Activated T-helper 1 cell treated with anti-CD3 and anti-CD28 coated beads, Interleukin-2, amount 50 U/mL, for 16 hours (primary cell): ENCODE data around the gene ZNF730.
"Not testable (repeated sequence)": the region's sequence is repeated elsewhere in the genome, so short reads cannot be mapped to it uniquely, and the experiment has no call there.

ENCODE experiments used
- DNase-seq, 2 donors: peaks; one replicate each; pipeline ENCODE4 v3.0.0-alpha.2; 2020; ENCODE audit warnings: low read depth in 1 of 2, low spot score in 1 of 2

The ZNF730 gene

DNA sequence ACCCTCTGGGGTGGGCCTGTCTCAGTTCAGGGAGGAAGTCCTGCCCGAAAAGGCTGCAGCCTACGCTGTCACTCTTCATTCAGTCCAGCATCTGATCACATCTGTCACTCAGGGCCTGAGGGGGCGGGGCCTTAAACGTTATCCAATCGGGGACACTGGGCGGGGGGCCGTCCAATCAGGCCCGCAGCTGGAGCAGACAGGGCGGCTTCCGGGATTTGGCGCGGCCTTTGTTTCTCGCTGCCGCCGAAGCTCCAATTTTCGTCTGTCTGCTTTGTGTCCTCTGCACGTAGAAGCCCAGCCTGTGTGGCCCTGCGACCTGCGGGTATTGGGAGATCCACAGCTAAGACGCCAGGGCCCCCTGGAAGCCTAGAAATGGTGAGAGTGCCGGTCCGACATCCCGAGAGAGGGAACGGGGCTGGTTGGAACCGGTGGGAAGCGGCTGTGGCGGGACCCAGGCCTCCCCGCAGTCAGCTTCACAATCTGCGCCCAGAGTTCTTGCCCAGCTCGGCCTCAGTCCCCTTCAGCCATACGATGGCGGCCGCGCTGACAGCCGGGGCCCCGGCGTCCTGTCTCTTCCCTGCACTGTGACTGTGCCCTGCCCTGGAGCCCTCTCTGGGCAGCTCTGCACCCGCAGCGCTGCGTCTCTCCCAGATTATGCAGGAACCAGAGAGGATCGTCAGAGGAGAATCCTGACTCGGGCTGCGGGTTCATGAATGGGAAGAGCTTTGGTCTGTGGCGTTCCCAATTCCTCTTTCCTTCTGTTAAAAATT lies at the start of gene ZNF730:
Gene ZNF730, plus strand, starts transcription at position 224 of the 770 bp plus-strand sequence. Its CDS starts 149 bp downstream, at position 373.
- peak in 1 of 2 donors; percentile 5 for DNase-seq

DNA sequence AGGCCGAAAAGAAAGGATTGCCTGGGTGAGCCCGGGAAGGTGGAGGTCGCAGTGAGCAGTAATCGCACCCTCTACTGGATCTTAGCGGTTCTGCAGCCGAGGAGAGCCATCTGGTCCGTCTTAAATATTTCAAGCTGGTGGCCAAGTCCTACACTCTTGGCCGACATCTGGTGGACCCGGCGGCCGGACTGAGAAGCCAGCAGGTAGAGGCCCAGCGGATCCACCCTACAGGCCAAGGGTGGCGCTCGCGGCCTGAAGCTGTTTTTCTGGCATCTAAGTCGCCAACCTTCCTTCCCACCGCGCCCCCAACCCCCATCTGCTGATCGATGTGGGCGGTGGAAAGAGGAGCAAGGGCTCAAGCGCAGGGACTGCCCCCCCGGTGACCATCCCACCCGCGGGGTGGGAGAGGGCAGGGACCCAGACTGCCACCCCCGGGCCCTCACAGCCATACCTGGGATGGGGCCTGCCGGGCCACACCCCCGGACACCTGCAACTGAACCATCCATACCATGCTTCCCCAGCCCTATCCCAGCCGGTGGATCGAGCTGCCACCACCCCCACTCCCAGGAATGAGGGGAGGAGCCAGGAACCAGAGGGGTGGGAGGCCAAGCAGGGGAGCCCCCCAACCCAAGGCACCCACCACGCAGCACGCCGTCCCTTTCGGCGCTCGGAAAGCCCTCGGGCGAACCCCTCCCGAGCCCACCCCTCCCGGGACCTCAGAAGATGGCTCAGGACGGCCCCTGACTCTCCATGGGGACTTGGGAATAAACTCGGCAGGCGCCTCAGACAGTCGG lies 46.3 kb upstream of the ZNF730 start:
- no peak for DNase-seq

- no peak for DNase-seq
Observed at GRCh38 chr19:23071147-23071511, 45.7 kb upstream of the ZNF730 start.

DNA sequence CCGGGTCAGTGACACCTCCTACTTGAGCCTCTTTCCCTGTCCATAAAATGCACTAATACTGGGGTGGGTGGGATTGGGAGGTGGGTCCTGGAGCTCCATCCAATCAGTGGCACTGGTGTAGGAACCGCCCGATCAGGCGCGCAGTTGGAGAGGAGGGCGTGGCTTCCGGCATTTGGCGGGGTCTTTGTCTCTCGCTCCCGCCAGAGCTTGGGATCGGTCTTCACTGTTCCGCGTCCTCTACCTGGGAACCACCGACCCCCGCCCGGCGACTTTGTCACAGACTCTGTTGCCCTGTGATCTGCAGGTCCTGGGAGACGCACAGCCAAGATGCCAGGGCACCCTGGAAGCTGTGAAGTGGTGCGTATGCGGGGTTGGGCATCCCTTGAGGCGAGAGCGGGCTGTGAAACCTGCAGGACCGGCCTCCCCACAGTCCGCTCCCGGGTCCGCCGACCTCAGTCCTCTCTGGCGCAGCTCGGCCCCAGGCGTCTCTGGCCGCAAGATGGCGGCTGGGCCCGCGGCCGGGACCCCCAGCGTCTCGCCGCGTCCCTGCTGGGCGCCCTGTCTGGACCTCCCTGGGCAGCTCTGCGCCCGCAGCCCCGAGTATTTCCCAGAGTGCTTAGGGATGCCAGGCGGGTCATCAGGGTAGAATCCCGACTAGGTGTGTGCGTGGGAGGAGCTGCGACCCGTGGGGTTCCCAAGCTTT lies 41.6 kb upstream of the ZNF730 start:
- no peak for DNase-seq

DNA sequence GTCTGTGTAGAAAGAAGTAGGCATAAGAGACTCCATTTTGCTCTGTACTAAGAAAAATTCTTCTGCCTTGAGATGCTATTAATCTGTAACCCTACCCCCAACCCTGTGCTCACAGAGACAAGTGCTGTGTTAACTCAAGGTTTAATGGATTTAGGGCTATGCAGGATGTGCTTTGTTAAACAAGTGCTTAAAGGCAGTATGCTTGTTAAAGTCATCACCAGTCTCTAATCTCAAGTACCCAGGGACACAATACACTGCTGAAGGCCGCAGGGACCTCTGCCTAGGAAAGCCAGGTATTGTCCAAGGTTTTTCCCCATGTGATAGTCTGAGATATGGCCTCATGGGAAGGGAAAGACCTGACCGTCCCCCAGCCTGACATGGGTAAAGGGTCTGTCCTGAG lies 39.0 kb upstream of the ZNF730 start:
- DNase-seq: not testable (repeated sequence)

GRCh38 chr19:23093832-23094231 lies 23.0 kb upstream of the ZNF730 start:
- DNase-seq: no peak

DNA sequence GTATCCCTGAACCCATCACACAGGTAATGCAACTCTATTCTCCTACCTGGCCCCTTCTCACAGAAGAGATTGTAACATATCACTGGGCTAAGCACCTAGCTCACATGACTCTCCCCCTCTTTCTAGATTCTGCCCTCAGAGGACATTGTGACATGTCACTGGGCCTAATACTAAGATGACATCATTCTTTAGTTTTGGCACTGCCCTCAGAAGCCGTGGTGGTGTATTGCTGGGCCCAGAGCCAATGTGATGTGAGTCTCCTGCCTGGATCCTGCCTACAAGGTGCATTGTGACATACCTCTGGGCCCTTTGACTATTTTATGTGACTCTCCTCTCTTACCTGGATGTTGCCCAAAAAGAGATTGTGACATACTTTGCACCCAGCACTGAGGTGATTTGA lies 21.4 kb upstream of the ZNF730 start:
- no peak for DNase-seq

GRCh38 chr19:23098286-23098685 lies 18.5 kb upstream of the ZNF730 start:
- no peak for DNase-seq

DNA sequence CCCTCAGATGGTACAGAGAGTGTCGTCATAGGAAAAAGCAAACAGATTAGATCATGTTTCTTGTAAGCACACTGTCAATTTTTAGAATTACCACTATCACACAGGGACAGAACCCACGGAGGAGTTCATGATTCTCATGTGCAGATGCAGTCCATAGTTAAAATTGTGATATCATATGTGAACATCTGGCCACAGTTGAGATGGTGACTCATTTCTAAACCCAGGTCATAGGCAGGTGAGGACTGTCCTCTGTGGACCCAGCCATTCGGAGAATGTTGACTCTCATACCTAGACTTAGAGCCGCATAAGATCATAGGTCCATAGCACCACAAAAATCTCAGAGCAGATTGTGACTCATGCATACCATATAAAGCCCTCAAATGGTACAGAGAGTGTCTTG lies 17.8 kb upstream of the ZNF730 start:
- no peak for DNase-seq

GRCh38 chr19:23099966-23100365 lies 16.9 kb upstream of the ZNF730 start:
- no peak for DNase-seq

DNA sequence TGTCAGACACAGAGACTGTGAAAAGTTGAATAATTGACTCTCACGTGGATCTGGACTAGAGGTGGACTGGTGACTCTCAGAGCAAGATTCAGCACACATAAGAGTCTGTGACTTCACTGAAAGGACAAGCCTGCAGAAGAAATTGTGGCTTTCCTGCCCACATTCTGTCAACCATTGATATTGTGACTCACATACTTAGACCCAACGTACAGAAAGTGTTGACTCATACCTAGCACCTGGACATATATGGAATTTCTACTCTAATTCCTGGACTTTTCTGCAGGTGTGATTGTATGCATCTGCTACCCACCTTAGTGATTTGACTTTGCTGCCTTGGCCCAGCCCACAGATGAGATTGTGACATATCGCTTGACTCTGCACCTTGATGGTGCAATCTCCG lies 15.6 kb upstream of the ZNF730 start:
- DNase-seq: no peak

DNA sequence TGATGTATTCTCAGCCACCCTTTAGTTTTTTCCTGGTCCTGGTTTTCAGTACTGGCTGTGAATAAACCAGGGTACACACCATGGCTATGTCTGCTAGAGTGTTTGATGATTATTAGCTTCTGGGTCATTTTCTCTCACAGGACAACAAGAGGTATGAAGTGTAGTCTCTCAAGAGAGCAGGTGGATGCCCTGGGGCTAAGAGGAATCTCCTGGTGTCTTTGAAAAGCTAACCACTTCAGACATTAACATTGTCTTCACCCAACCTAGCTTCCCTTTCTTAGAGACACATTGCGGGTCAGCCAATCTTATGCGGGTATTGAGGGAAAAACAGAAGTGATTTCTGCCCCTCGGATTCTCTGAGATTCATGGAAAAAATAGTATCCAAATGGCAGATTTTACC lies 1.6 kb downstream of the ZNF730 start:
- no peak for DNase-seq

DNA sequence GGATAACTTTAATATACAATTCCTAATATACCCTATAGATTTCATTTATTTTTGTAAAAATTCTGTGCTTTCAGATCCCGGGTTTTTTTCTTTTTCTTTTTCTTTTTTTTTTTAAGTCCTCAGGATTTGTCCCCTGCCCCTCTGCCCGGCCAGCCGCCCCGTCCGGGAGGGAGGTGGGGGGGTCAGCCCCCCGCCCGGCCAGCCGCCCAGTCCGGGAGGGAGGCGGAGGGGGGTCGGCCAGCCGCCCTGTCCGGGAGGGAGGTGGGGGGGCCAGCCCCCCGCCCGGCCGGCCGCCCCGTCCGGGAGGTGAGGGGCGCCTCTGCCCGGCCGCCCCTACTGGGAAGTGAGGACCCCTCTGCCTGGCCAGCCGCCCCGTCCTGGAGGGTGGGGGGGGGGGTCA lies 17.4 kb downstream of the ZNF730 start:
- not testable (repeated sequence) for DNase-seq

- DNase-seq: no peak
Observed at GRCh38 chr19:23145617-23146415, 29.0 kb downstream of the ZNF730 start.

- no peak for DNase-seq
Observed at GRCh38 chr19:23160766-23161165, 43.9 kb downstream of the ZNF730 start.

DNA sequence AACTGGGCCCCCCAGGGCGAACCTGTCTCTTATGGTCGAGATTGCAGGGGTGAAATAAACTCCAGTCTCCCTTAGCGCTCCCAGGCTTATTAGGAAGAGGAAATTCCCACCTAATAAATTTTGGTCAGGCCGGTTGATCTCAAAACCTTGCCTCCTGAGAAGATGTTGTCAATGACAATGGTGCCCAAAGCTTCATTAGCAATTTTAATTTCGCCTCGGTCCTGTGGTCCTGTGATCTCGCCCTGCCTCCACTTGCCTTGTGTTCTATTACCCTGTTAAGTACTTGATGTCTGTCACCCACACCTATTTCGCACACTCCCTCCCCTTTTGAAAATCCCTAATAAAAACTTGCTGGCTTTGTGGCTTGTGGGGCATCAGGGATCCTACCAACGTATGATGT lies 51.5 kb downstream of the ZNF730 start:
- DNase-seq: not testable (repeated sequence)

DNA sequence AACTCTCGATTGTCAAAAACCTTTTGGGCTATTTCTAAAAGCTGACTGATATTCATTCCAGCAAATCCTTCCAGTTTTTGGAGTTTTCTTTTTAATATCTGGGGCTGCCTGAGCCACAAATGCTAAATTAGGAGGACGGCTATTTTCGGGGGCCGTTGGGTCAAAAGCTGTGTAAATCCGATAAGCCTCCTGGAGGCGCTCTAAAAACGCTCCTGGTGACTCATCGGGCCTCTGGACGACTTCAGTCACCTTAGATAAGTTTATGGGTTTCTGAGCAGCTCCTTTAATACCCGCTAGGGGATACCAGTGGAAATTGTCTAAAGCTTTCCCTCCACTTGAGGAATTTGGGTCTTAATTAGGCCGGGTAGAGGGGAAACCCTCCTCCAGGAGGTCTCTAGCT lies 66.4 kb downstream of the ZNF730 start:
- no peak for DNase-seq

GRCh38 chr19:23190341-23190740 lies 73.5 kb downstream of the ZNF730 start:
- DNase-seq: no peak
